RPMI8226 (cell line): ENCODE measurements around the gene NLRP4.
"Not testable (repeated sequence)": the region's sequence is repeated elsewhere in the genome, so short reads cannot be mapped to it uniquely, and the experiment has no call there.

Experiments
- DNase-seq: peaks from one replicate; pipeline ENCODE4 v3.0.0-alpha.2; 2015

The NLRP4 gene

DNA sequence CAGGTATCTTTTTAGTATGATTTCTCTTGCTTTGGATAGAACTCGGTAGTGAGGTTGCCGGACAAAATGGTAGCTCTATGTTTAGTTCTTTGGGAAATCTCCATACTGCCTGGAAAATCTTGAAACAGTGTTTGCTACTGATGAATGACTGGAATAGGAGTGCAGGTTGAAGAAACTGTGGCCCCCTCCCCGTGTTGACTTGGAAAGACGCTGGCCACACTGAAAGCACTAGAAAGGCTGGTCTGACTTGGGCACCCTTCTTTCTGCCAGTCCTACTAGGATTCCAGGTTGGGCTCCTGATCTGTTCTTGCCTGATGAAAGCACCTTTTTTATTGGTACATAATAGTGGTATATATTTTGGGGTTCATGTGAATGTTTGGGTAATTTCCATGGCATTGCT, 46.3 kb downstream of the NLRP4 start:
- DNase-seq: no peak

DNA sequence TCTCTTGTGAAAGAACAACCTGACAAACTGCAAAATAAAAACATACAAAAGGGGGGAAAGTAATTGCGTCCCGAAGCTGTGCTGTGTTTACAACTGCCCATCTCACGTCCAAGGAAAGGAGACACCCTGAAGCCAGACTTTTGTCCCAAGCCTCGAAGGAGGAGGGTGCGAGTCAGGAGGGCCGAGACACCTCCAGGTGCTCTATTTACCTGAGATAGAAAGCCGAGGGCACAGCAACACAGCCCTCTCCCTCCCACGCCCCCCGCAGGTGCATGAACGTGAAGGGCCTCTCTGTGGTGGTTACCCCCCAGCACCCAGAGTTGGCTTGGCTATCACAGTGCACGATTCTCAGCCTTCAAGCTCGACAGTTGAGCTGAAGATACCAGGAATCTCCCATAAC, 62.6 kb downstream of the NLRP4 start:
- DNase-seq: no peak

- no peak for DNase-seq
Observed at GRCh38 chr19:55901369-55902079, 65.2 kb downstream of the NLRP4 start.

DNA sequence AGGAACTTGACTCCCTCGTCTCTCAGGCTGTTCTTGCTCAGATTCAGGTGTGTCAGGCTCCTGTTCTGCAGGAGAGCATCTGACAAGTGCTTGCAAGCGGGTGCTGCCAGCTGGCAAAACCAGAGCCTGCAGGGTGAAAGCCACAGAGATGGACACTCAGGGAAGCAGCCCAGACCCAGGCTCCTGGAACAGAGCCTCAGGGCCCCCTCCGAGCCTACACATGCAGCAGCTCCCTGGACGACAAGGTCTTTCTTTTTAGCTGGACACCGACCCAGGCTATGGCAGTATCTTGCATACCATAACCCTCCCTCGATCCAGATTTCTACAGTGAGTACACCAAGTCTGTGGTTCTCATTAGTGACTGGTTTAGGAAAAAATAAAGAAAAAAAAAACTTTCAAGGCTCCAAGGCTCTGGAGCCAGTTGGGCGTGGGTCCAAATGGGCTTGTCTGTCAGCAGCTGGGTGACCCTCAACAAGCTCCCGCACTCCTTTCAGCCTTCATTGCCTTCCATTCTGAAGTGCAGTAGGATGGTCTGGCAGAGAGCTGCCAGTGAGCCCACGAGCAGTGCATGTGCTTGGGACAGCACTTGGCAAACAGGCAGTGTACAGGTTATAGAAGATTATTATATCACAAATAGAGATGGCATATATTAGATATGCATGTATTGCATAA, 65.9 kb downstream of the NLRP4 start:
- DNase-seq: no peak

DNA sequence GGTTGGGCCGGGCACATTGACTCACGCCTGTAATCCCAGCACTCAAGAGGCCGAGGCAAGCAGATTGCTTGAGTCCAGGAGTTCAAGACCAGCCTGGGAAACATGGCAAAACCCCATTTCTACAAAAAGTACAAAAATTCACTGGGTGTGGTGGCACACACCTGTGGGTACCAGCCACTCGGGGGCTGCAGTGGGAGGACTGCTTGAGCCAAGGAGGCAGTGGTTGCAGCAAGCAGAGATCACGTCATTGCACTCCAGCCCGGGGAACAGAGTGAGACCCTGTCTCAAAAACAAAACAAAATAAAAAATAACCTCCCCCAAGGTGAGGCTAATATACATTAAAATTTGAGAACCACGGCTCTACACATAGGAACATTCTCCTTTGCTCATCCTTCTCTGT, 70.9 kb downstream of the NLRP4 start:
- DNase-seq: no peak

DNA sequence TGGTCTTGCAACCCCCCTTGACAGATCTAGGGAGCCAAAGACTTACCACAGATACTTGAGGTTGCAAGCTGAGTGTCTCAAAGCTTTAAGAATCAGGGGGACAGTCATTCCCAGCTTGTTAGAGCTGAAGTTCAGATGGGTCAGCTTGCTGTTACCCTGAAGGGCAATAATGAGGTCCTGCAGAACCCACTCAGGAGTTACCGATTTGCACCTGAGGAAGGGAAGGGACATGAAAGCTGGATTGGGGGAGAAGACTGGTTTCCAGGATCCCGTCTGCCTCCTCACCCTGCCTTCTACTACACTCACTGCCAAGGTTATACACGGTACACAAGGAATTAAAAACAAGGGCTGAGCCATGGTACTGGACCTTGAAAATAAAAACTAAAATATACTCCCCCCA, 71.4 kb downstream of the NLRP4 start:
- no peak for DNase-seq

DNA sequence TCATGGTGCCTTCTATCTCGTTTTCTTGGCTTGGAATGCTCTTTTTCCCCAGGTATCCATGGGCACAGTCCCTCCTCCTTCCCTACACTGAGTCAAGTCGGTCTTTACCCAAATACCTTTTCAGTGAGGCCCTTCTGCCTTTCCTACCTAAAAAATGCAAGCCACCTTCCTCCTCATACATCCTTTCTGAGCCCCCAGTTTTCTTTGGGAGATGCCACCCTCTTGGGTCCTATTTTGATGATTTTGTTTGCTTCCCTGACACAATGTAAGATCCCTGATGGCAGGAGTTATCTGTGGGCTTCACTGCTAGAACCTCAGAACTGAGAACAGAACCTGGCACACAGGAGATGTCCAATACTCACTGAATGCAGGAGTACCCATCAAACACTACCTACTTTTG, 73.5 kb downstream of the NLRP4 start:
- DNase-seq: no peak

GRCh38 chr19:55912916-55913315, 76.6 kb downstream of the NLRP4 start:
- DNase-seq: no peak

- DNase-seq: peak; percentile 35
Observed at GRCh38 chr19:55913643-55914268, 77.4 kb downstream of the NLRP4 start.

DNA sequence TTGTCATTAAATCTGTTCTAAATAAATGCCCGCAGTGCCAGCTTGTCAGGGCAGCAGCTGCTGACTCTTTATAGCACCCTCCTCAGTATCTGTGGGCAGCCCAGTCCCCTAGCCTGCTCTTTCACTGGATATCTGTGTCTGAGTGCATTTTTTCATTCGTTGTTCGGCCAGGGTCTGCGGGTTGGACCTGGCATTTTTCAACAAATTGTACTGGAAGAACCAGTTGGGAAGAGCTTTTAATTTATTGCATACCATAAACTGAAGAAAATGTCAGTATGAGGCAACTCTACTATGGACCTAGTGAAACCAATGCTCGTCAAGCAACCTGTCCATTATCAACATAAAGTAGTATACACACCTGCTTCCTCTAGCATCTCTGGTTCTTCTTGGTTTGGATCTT, 87.2 kb downstream of the NLRP4 start:
- no peak for DNase-seq

GRCh38 chr19:55927991-55928390, 91.7 kb downstream of the NLRP4 start:
- no peak for DNase-seq

DNA sequence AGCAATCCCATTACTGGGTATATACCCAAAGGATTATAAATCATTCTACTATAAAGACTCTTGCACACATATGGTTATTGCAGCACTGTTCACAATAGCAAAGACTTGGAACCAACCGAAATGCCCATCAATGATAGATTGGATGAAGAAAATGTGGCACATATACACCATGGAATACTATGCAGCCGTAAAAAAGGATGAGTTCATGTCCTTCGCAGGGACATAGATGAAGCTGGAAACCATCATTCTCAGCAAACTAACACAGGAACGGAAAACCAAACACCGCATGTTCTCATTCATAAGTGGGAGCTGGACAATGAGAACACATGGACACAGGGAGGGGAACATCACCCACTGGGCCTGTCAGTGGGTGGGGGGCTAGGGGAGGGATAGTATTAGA, 92.9 kb downstream of the NLRP4 start:
- DNase-seq: not testable (repeated sequence)

DNA sequence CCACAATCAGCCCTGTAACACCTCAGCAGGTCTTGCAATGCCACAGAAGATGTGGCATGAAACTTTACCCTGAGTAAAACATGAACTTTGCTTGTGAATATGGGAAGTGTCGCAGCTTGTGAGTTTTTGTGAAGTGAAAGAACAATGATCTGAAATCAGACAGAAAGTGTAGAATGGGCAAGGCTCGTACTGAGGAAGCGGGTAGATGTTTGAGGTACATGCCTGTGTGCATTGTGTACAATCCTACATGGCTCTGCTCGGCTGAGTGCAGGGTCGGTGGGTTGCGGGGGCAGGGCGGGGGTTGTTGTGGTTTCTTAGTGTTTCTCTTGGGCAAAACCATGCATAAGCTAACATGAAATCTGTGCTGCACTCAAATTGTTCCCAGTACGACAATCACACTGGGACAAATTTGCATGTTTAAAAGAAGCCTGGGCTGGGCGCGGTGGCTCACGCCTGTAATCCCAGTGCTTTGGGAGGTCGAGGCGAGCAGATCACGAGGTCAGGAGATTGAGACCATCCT, 94.7 kb downstream of the NLRP4 start:
- DNase-seq: no peak
